ELF-1 (cell line): ENCODE data around the gene RNF13.

Source experiments
- DNase-seq: peaks from one replicate; pipeline ENCODE4 v3.0.0-alpha.2; 2016; ENCODE audit warnings: low read depth, low spot score

RNF13 gene

DNA sequence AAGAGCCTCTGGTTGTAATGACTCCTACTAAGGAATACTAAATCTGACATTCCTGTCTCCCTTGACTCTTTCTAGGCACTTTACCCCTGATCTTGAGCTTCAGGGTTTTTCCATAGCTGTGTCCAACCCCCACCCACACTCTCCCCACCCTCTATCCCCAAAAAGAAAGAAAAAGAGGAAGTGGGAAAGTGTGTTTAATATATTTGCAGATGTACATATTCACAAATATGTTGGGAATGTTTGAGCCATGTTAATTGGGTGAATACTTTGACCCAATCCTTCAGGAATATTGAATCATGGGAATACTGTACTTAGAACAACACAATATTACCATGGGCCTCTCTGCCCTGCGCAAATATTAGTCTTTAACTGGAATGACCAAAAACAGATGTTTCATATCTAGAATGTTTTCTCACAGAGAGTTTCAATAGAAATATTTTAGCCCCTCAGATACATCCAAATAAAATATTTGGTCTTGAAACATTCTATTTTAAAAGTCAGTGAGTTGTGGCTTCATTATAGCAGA lies 177.5 kb downstream of the RNF13 start:
- DNase-seq = no peak

DNA sequence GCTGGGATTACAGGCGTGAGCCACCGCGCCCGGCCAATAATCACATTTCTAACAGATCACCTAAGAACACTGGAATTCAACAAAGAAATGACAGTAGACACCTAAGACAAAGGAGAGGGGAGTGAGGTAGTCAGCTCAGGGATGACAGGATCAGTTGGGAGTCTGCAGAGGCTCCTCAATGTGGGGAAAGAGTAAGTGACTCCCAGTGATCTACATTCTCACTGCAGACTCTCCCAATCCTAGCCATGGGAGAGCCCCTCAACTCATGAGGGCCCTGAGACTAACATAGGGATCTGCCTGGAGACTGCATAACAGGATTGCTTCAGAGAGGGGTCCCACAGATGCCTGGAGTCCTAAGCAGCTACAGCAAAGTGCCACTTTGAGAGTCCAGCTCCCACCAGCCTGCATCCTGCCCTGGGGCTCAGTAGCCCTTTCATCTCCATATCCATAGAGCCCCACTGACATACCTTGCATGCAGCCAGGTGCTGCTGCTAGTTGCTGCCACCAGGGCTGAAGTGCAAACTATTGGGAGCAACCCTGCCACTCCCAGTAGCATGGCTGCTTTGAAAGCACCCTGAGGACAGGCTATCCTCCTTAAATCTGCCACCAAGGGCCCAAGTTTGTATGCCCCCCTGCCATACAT lies 179.5 kb downstream of the RNF13 start:
- peak; percentile 80 for DNase-seq

DNA sequence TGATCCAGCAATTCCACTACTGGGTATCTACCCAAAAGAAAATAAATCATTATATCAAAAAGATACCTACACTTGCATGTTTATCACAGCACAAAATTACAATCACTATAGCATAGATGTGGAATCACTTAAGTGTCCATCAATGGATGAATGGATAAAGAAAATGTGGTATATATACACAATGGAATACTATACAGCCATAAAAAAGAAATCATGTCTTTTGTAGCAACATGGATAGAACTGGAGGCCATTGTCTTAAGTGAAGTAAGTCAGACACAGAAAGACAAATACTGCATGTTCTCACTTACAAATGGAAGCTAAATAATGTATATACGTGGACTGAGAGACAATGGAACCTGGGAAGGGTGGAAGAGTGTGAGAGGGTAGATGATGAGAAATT lies 185.9 kb downstream of the RNF13 start:
- DNase-seq = no peak

DNA sequence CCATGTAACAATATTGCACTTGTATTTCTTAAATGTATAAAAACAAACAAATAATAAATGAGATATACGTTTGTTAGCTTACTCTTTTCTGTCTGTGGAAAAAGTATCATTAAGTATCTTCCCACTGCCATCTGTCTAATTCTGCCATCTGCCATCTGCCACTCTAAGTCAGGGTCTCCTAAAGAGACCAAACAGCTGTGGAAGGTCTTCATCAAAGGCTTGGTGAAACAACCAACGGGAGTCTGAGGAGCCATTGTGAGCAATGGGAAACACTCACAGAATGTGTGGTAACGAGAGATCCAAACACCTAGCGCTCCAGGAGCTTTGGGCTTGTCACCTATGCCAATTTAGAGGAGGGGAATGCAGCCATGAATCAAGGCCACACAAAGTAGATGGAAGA lies 186.4 kb downstream of the RNF13 start:
- DNase-seq = no peak

DNA sequence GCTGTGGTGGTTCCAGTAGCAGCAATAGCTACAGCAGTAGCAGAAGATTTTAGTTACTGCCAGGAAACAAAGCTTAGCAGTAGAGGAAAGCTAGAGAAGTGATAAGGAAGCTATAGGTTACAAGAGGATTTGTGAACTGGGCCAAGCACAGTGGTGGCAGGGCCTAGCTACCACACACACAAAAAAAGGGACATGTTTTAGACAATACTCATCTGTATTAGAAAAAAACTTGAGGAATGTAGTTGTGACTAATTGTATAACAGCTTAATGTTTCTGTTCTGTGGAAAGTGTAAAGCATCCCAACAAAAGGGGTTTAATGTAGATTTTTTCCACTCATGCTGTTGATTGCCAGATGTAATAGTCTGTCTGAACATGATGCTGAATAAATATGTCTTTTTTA lies 187.6 kb downstream of the RNF13 start:
- DNase-seq = no peak

DNA sequence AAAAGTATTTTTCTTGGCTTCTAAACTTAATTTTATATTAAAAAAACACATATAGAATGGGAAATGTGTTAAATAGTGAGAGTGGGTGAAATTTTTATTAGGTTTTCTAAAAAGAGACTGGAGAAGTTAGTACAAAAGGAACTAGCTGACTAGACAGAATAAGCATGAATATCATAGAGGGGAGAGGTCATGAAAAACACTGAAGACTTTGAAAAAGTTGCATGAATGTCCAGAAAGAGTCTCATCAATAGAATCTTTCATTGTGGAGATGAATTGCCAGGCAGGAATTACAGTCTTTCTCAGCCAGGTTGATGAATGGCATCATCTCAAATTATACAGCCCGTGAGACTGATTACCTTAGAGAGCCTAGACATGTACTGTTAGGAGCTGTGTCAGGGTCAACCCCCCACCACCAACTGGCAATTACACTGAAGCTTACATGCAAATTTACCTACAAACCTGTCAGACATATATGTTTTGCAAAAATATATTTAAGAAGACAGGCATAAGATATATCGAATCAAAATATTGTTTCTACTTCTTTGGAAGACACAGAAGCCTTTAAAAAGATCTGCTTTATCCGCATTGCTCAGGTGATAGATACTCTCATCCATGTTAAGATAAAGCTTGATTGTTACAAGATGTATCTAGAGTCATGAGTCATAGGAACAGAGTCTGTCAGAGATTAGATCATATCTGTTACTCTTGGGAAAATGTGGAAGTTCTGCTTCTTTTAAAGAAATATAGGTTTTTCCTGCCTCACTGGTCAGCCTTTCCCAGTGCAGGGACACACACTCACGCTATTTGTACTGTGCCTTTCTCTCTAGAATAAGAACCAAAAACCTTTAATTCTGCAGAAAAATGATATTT lies 192.5 kb downstream of the RNF13 start:
- DNase-seq = no peak

DNA sequence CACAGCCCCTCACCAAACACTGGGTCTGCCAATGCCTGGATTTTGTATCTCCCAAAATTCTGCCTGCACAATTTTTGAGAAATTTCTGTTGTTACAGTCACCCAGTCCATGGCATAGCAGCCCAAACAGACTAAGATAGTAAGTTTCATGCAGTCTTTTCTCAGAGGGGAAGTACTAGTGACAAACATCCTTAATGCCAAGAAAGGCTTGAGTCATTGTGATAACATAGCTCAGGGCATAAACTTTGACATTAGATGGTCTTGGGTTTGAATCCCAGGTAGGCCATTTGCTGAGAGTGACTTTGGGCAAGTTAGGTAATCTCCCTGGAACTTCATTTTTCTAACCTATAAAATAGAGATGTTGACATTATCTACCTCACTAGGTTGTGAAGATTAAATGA lies 193.8 kb downstream of the RNF13 start:
- no peak for DNase-seq
